Measurements from ENCODE around the gene DSG3. TPM values are rescaled to one million over a fixed set of nuclear protein-coding genes. Genes with fewer than 3 reads are reported as not detected.
A peak's percentile ranks its signal among the peaks of the same experiment; 100 is the strongest.

The DSG3 gene
- total RNA-seq, 1 donor from 2014 or later: 1.1 TPM

- Mint-ChIP-seq H3K4me1 (ENCODE audit: unreplicated experiment) (peaks cover 30% of the 10 kb centered on the region), H3K9me3 (no peaks in the 10 kb centered on the region), H3K27ac (peak overlapping the region; percentile 98), H3K36me3 (peaks cover 22% of the 10 kb centered on the region), H3K27me3 (no peaks in the 10 kb centered on the region), H3K4me3 (peak overlapping the region; percentile 70)
- DNase-seq (ENCODE audit: extremely low spot score, unreplicated experiment): no peak
- TF ChIP-seq, protein P1, sequence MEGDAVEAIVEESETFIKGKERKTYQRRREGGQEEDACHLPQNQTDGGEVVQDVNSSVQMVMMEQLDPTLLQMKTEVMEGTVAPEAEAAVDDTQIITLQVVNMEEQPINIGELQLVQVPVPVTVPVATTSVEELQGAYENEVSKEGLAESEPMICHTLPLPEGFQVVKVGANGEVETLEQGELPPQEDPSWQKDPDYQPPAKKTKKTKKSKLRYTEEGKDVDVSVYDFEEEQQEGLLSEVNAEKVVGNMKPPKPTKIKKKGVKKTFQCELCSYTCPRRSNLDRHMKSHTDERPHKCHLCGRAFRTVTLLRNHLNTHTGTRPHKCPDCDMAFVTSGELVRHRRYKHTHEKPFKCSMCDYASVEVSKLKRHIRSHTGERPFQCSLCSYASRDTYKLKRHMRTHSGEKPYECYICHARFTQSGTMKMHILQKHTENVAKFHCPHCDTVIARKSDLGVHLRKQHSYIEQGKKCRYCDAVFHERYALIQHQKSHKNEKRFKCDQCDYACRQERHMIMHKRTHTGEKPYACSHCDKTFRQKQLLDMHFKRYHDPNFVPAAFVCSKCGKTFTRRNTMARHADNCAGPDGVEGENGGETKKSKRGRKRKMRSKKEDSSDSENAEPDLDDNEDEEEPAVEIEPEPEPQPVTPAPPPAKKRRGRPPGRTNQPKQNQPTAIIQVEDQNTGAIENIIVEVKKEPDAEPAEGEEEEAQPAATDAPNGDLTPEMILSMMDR (conservative IDR thresholded peaks at IDR 0.05): no peak
These were observed 62.8 kb downstream of the DSG3 start for GRCh38 chr18:31510319-31510718.

- Mint-ChIP-seq H3K4me3 (peak overlapping the region; percentile 49), H3K27ac (peak overlapping the region; percentile 98), H3K36me3 (peaks cover 22% of the 10 kb centered on the region), H3K27me3 (no peaks in the 10 kb centered on the region), H3K9me3 (no peaks in the 10 kb centered on the region), H3K4me1 (ENCODE audit: unreplicated experiment) (peaks cover 30% of the 10 kb centered on the region)
- TF ChIP-seq, protein P1 (conservative IDR thresholded peaks at IDR 0.05): peak; percentile 53
- DNase-seq (ENCODE audit: extremely low spot score, unreplicated experiment): no peak
These were observed 63.6 kb downstream of the DSG3 start for GRCh38 chr18:31511098-31511497.

GRCh38 chr18:31512203-31512764, 64.7 kb downstream of the DSG3 start:
- no peak for DNase-seq (ENCODE audit: extremely low spot score, unreplicated experiment)
- H3K4me3 Mint-ChIP-seq: peak overlapping the region; percentile 59
- H3K27me3 Mint-ChIP-seq: no peaks in the 10 kb centered on the region
- peak overlapping the region; percentile 98 for H3K27ac Mint-ChIP-seq
- H3K9me3 Mint-ChIP-seq: no peaks in the 10 kb centered on the region
- H3K36me3 Mint-ChIP-seq: peaks cover 18% of the 10 kb centered on the region
- TF ChIP-seq, protein P1 (conservative IDR thresholded peaks at IDR 0.05): no peak
- peaks cover 30% of the 10 kb centered on the region for H3K4me1 Mint-ChIP-seq (ENCODE audit: unreplicated experiment)

DNA sequence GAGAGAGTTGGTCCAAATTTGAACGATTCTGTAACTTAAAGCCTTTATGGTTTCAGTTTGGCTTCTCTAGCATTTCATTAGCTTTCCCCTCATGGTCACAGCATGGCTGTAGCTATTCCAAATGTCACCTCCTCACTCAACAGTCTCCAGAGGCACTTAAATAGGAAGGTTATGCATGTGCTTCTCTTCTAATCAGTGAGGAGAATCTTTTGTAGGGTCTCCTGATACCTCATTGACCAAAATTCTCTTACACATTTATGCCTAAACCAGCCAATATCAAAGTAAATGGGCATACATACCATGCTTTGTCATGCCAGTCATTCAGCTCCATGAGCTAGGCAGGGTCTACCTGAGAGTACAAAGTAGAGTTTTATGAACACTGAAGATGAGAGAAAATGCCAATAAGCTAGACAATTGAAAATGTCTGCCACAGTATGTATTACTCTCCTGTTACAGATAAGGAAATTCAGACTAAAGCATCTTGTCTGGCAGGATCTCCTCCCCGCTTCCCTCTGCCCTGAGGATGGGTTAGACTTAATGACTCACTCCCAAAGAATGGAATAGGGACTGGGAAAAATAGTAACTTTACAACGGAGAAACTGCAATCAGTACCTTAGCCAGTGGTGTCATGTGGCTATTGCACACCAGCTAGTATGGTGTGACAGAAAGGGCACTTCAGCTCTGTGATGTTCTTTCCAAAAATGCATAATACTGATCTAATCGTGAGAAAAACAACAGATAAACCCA, 65.8 kb downstream of the DSG3 start:
- DNase-seq (ENCODE audit: extremely low spot score, unreplicated experiment): no peak
- peak overlapping the region; percentile 98 for H3K27ac Mint-ChIP-seq
- H3K36me3 Mint-ChIP-seq: peaks cover 14% of the 10 kb centered on the region
- peaks cover 30% of the 10 kb centered on the region for H3K4me1 Mint-ChIP-seq (ENCODE audit: unreplicated experiment)
- H3K4me3 Mint-ChIP-seq: peak overlapping the region; percentile 65
- TF ChIP-seq, protein P1 (conservative IDR thresholded peaks at IDR 0.05): no peak
- H3K27me3 Mint-ChIP-seq: no peaks in the 10 kb centered on the region
- H3K9me3 Mint-ChIP-seq: no peaks in the 10 kb centered on the region

GRCh38 chr18:31516437-31516836, 68.9 kb downstream of the DSG3 start:
- H3K4me3 Mint-ChIP-seq: no peak overlapping the region
- peaks cover 17% of the 10 kb centered on the region for H3K4me1 Mint-ChIP-seq (ENCODE audit: unreplicated experiment)
- DNase-seq (ENCODE audit: extremely low spot score, unreplicated experiment): no peak
- no peaks in the 10 kb centered on the region for H3K9me3 Mint-ChIP-seq
- no peak overlapping the region for H3K27ac Mint-ChIP-seq
- TF ChIP-seq, protein P1 (conservative IDR thresholded peaks at IDR 0.05): no peak
- peaks cover 17% of the 10 kb centered on the region for H3K36me3 Mint-ChIP-seq
- H3K27me3 Mint-ChIP-seq: no peaks in the 10 kb centered on the region
